Activated T-cell treated with anti-CD3 and anti-CD28 coated beads, Interleukin-2, amount 50 U/mL, for 72 hours (primary cell): ENCODE data around the gene UNC45A. TPM values are rescaled to one million over a fixed set of nuclear protein-coding genes. Genes with fewer than 3 reads are reported as not detected.
A peak's percentile ranks its signal among the peaks of the same experiment; 100 is the strongest.
"Not testable (repeated sequence)": the region's sequence is repeated elsewhere in the genome, so short reads cannot be mapped to it uniquely, and the experiment has no call there.

ENCODE experiments used
- ATAC-seq, 2 donors: fragments of 150-1000 bp; cut with Tn5 transposase; replicated peaks in 1 of 2; 2 replicates each; pipeline ENCODE4 v1.10.0; 2021; ENCODE audit warnings: moderate library complexity in 2 of 2, mild to moderate bottlenecking in 1 of 2
- DNase-seq, 2 donors: peaks; one replicate each; pipeline ENCODE4 v3.0.0; 2021 to 2022; ENCODE audit warnings: mixed read lengths in 1 of 2
- H3K27ac Mint-ChIP-seq: one replicate; pipeline ENCODE4 v1.8.0; 2022; ENCODE audit warnings: mild to moderate bottlenecking, moderate library complexity, mixed read lengths
- H3K27me3 Mint-ChIP-seq: one replicate; pipeline ENCODE4 v1.8.0; 2022; ENCODE audit warnings: low read depth, mixed read lengths
- H3K36me3 Mint-ChIP-seq, 2 donors: one replicate each; pipeline ENCODE4 v1.8.0; 2022; ENCODE audit warnings: mixed read lengths in 2 of 2, mild to moderate bottlenecking in 1 of 2; ENCODE audit not compliant: insufficient read depth in 2 of 2
- H3K4me1 Mint-ChIP-seq: one replicate; pipeline ENCODE4 v1.8.0; 2022; ENCODE audit warnings: low read depth, mixed read lengths
- H3K4me3 Mint-ChIP-seq, 2 donors: one replicate each; pipeline ENCODE4 v1.8.0; 2022; ENCODE audit warnings: mild to moderate bottlenecking in 2 of 2, mixed read lengths in 2 of 2, moderate library complexity in 2 of 2
- H3K9me3 Mint-ChIP-seq, 2 donors: one replicate each; pipeline ENCODE4 v1.8.0; 2022; ENCODE audit warnings: mixed read lengths in 2 of 2
- total RNA-seq, 2 donors: library from RNA; stranded (reverse); gene quantifications; one replicate each; pipeline ENCODE4 v1.2.3, GENCODE V29; 2022

The UNC45A gene
- total RNA-seq, 2 donors from 2014 or later: 65.9 to 76.8 TPM

GRCh38 chr15:90915808-90916440, 19.2 kb upstream of the UNC45A start:
- H3K36me3 Mint-ChIP-seq: peaks cover 4 to 23% of the 10 kb centered on the region in 2 donors
- ATAC-seq (no peak), DNase-seq (no peak)
- H3K27ac Mint-ChIP-seq: no peak overlapping the region
- H3K27me3 Mint-ChIP-seq: no peaks in the 10 kb centered on the region
- H3K4me3 Mint-ChIP-seq: no peak overlapping the region
- no peaks in the 10 kb centered on the region for H3K4me1 Mint-ChIP-seq
- no peaks in the 10 kb centered on the region for H3K9me3 Mint-ChIP-seq

- H3K27ac Mint-ChIP-seq: no peak overlapping the region
- ATAC-seq: no peak
- no peaks in the 10 kb centered on the region for H3K9me3 Mint-ChIP-seq
- H3K4me3 Mint-ChIP-seq: no peak overlapping the region
- peaks cover 7 to 28% of the 10 kb centered on the region in 2 donors for H3K36me3 Mint-ChIP-seq
- no peaks in the 10 kb centered on the region for H3K27me3 Mint-ChIP-seq
- no peak for DNase-seq
- H3K4me1 Mint-ChIP-seq: no peaks in the 10 kb centered on the region
These were observed 18.6 kb upstream of the UNC45A start for GRCh38 chr15:90916461-90916860.

GRCh38 chr15:90917569-90917968, 17.5 kb upstream of the UNC45A start:
- ATAC-seq: no peak
- Mint-ChIP-seq H3K27me3 (no peaks in the 10 kb centered on the region), H3K9me3 (no peaks in the 10 kb centered on the region), H3K4me3 (no peak overlapping the region), H3K27ac (no peak overlapping the region), H3K36me3 (peaks cover 7 to 28% of the 10 kb centered on the region in 2 donors), H3K4me1 (peaks cover 7% of the 10 kb centered on the region)
- no peak for DNase-seq

- no peaks in the 10 kb centered on the region for H3K27me3 Mint-ChIP-seq
- DNase-seq: no peak
- H3K4me1 Mint-ChIP-seq: peaks cover 14% of the 10 kb centered on the region
- no peak overlapping the region for H3K4me3 Mint-ChIP-seq
- no peak for ATAC-seq
- H3K9me3 Mint-ChIP-seq: no peaks in the 10 kb centered on the region
- peaks cover 7 to 25% of the 10 kb centered on the region in 2 donors for H3K36me3 Mint-ChIP-seq
- H3K27ac Mint-ChIP-seq: no peak overlapping the region
These were observed 16.9 kb upstream of the UNC45A start for GRCh38 chr15:90918034-90918788.

- H3K9me3 Mint-ChIP-seq: no peaks in the 10 kb centered on the region
- H3K36me3 Mint-ChIP-seq: peaks cover 7 to 24% of the 10 kb centered on the region in 2 donors
- H3K27me3 Mint-ChIP-seq: no peaks in the 10 kb centered on the region
- no peak overlapping the region for H3K27ac Mint-ChIP-seq
- H3K4me1 Mint-ChIP-seq: peaks cover 20% of the 10 kb centered on the region
- H3K4me3 Mint-ChIP-seq: no peak overlapping the region
- ATAC-seq: no peak
- DNase-seq: no peak
These were observed 16.2 kb upstream of the UNC45A start for GRCh38 chr15:90918835-90919234.

- peaks cover 34% of the 10 kb centered on the region for H3K4me1 Mint-ChIP-seq
- no peaks in the 10 kb centered on the region for H3K9me3 Mint-ChIP-seq
- H3K27me3 Mint-ChIP-seq: no peaks in the 10 kb centered on the region
- H3K4me3 Mint-ChIP-seq: no peak overlapping the region
- no peak overlapping the region for H3K27ac Mint-ChIP-seq
- no peak for DNase-seq
- H3K36me3 Mint-ChIP-seq: peaks cover 5 to 23% of the 10 kb centered on the region in 2 donors
- no peak for ATAC-seq
These were observed 13.2 kb upstream of the UNC45A start for GRCh38 chr15:90921887-90922286.

GRCh38 chr15:90922712-90923322, 12.3 kb upstream of the UNC45A start:
- Mint-ChIP-seq H3K4me3 (peak overlapping the region in 1 of 2 donors; percentile 69), H3K27ac (peak overlapping the region; percentile 58), H3K4me1 (peaks cover 34% of the 10 kb centered on the region), H3K36me3 (peaks cover 5 to 18% of the 10 kb centered on the region in 2 donors)
- not testable (repeated sequence) for H3K9me3 Mint-ChIP-seq, H3K27me3 Mint-ChIP-seq
- ATAC-seq: peak; percentile 96 to 98
- peak; percentile 66 to 67 for DNase-seq

GRCh38 chr15:90924375-90924774, 10.7 kb upstream of the UNC45A start:
- peak overlapping the region in 1 of 2 donors; percentile 69 for H3K4me3 Mint-ChIP-seq
- H3K27me3 Mint-ChIP-seq: no peaks in the 10 kb centered on the region
- H3K27ac Mint-ChIP-seq: peak overlapping the region; percentile 83
- ATAC-seq (peak; percentile 51 to 70), DNase-seq (peak in 1 of 2 donors; percentile 43)
- H3K4me1 Mint-ChIP-seq: peaks cover 46% of the 10 kb centered on the region
- peaks cover 5 to 14% of the 10 kb centered on the region in 2 donors for H3K36me3 Mint-ChIP-seq
- H3K9me3 Mint-ChIP-seq: no peaks in the 10 kb centered on the region

GRCh38 chr15:90926766-90927165, 8.3 kb upstream of the UNC45A start:
- DNase-seq, ATAC-seq, H3K36me3 Mint-ChIP-seq, H3K9me3 Mint-ChIP-seq, H3K27ac Mint-ChIP-seq, H3K4me3 Mint-ChIP-seq, H3K27me3 Mint-ChIP-seq: not testable (repeated sequence)
- H3K4me1 Mint-ChIP-seq: peaks cover 64% of the 10 kb centered on the region

GRCh38 chr15:90928106-90928505, 7.0 kb upstream of the UNC45A start:
- not testable (repeated sequence) for DNase-seq, H3K9me3 Mint-ChIP-seq, H3K27me3 Mint-ChIP-seq, ATAC-seq
- H3K27ac Mint-ChIP-seq: peak overlapping the region; percentile 82
- H3K36me3 Mint-ChIP-seq: peaks cover 2 to 10% of the 10 kb centered on the region in 2 donors
- peaks cover 61% of the 10 kb centered on the region for H3K4me1 Mint-ChIP-seq
- H3K4me3 Mint-ChIP-seq: peak overlapping the region; percentile 61 to 76

GRCh38 chr15:90929246-90930019, 5.7 kb upstream of the UNC45A start:
- Mint-ChIP-seq H3K4me1 (peaks cover 61% of the 10 kb centered on the region), H3K27ac (peak overlapping the region; percentile 98), H3K4me3 (peak overlapping the region; percentile 99), H3K9me3 (no peaks in the 10 kb centered on the region), H3K27me3 (no peaks in the 10 kb centered on the region), H3K36me3 (peaks cover 2 to 8% of the 10 kb centered on the region in 2 donors)
- no peak for DNase-seq
- ATAC-seq: no peak

GRCh38 chr15:90930861-90931574, 4.1 kb upstream of the UNC45A start:
- Mint-ChIP-seq H3K36me3 (peaks cover 2 to 9% of the 10 kb centered on the region in 2 donors), H3K27ac (peak overlapping the region; percentile 98), H3K9me3 (no peaks in the 10 kb centered on the region), H3K27me3 (no peaks in the 10 kb centered on the region), H3K4me1 (peaks cover 61% of the 10 kb centered on the region), H3K4me3 (peak overlapping the region; percentile 99)
- DNase-seq: peak in 1 of 2 donors; percentile 8
- ATAC-seq: no peak
